ENCODE results near the gene ZNF771.
A peak's percentile ranks its signal among the peaks of the same experiment; 100 is the strongest.

The ZNF771 gene

DNA sequence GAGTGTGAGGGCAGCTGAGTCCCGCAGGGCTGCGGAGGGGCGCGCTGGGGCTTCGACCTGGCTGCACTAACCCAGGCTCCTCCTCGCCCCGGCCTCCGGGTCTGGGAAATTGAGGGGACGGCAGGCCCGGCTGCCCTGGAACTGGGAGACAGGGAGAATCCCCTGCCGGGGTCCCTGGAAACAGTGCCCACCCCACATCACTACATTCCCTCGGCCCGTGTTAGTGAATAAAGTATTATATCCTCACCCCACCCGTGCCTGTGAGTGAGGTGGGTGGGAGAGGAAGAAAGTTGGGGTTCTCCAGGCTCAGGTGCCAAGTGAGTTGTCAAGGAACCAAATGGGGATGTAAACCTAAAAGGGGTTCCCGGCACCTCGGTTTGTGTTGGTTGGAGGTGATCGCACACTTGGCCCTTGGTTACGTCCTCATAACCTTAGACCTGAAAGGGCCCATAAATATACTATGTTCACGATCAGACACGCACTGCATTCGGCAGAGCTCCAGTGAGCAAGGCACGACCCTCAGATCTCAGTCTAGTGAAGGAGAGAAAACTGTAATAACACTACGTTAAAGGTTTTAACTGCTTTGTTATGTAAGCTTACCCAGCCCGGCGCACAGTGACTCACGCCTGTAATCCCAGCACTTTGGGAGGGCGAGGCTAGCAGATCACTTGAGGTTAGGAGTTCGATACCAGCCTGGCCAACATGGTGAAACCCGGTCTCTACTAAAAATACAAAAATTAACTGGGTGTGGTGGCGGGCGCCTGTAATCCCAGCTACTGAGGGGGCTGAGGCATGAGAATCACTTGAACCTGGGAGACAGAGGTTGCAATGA is 11.2 kb downstream of the ZNF771 start:
- peak overlapping the region; percentile 61; the same call in 1 of the 2 replicates for H3K4me3 ChIP-seq (ENCODE audit: low read length)
- TF ChIP-seq ZNF274 (IDR thresholded peaks at IDR 0.05; ENCODE audit: low read depth, low read length), result no peak

DNA sequence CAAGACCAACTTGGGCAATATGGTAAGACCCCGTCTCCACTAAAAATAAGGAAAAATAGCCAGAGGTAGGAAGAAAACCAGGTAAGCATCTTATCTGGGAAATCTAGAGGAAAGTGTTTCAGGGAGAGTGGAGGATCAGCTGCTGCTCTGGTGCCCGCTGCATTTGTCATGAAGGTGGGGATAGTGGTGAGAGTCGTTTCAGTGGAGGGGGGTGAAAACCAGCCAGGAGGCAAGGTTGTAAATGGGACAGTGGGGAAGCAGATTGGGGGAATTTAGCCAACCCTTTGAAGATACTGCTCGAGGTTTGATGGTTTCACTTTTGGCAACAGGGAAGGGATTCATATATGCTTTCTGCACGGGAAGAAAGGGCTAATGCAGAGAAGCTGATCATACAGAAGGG is 13.6 kb downstream of the ZNF771 start:
- no peak for TF ChIP-seq ZNF274 (IDR thresholded peaks at IDR 0.05; ENCODE audit: low read depth, low read length)
- no peak overlapping the region for H3K4me3 ChIP-seq (ENCODE audit: low read length)

DNA sequence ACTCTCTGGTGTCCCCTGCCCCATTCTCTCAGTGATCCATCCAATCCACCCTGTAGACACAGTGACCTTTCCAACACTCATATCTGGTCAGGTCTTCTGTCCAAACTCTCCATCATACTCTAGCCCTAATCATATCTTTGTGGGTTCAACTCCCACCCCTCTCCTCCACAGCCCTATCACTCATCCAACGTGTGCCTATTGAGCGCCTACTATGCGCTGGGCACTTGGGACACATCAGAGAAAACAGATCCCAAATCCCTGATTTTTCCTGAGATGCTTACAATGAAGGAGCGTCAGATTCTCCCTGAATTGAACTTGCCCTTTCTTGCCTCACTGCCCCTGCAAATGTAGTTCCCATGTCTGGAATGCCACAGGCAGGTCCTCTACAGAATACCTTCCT is 20.6 kb downstream of the ZNF771 start:
- no peak overlapping the region for H3K4me3 ChIP-seq (ENCODE audit: low read length)

GRCh38 chr16:30429418-30429677 is 21.9 kb downstream of the ZNF771 start:
- TF ChIP-seq ZNF274 (IDR thresholded peaks at IDR 0.05; ENCODE audit: low read depth, low read length), result no peak
- peak overlapping the region; percentile 86 for H3K4me3 ChIP-seq (ENCODE audit: low read length)

More for the DNA sequence above, 20.6 kb downstream of the ZNF771 start:
- no peak for TF ChIP-seq ZNF274 (IDR thresholded peaks at IDR 0.05; ENCODE audit: low read depth, low read length)

- no peak for TF ChIP-seq ZNF274 (IDR thresholded peaks at IDR 0.05; ENCODE audit: low read depth, low read length)
- H3K4me3 ChIP-seq (ENCODE audit: low read length), result peak within 1 kb of the TSS; percentile 86
These were observed 22.4 kb downstream of the ZNF771 start, which contains the start of gene DCTPP1 for GRCh38 chr16:30429678-30430427. Gene DCTPP1, minus strand, starts transcription at chr16:30430030. Its CDS starts 50 bp downstream, at chr16:30429980.

- no peak for TF ChIP-seq ZNF274 (IDR thresholded peaks at IDR 0.05; ENCODE audit: low read depth, low read length)
- H3K4me3 ChIP-seq (ENCODE audit: low read length), result no peak overlapping the region
These were observed 23.1 kb downstream of the ZNF771 start for GRCh38 chr16:30430428-30430970.

DNA sequence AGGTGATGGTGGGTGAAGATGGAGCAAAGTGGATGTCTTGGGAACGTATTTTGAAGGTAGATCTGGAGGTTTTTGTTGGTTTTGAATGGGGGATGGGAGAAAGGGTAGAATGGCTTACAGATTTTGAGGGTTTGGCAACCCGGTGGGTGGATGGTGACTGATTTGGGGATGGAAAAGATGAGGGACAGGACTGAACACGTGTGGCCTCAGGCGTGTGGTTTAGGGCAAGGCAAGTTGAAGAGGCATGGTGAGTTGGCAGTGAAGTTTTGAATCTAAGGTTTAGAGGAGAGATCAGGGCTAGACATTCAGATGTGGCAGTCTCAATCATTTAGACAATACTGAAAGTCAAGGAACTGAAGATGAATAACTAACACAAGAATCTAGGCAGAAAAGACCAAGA is 27.4 kb downstream of the ZNF771 start:
- H3K4me3 ChIP-seq (ENCODE audit: low read length), result no peak overlapping the region
- TF ChIP-seq ZNF274 (IDR thresholded peaks at IDR 0.05; ENCODE audit: low read depth, low read length), result no peak

- H3K4me3 ChIP-seq (ENCODE audit: low read length), result no peak overlapping the region
- TF ChIP-seq ZNF274 (IDR thresholded peaks at IDR 0.05; ENCODE audit: low read depth, low read length), result no peak
These were observed 30.2 kb downstream of the ZNF771 start for GRCh38 chr16:30437511-30438046.

DNA sequence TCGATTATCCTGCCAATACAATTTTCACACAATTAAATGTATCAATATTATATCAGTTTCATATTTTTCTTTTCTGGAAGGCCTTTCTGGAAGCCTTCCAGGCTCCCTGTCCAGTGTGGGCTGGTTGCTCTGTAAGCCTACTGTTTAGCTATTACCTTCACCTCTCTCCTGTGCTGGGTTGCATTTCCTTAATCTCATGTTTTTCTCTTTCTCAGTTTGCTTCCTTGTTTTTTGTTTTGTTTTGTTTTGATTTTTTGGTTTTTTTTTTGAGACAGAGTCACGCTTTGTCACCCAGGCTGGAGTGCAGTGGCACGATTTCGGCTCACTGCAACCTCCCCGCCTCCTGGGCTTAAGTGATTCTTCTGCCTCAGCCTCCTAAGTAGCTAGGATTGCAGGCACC is 31.4 kb downstream of the ZNF771 start:
- H3K4me3 ChIP-seq (ENCODE audit: low read length), result no peak overlapping the region
- no peak for TF ChIP-seq ZNF274 (IDR thresholded peaks at IDR 0.05; ENCODE audit: low read depth, low read length)

- H3K4me3 ChIP-seq (ENCODE audit: low read length), result no peak overlapping the region
These were observed 32.4 kb downstream of the ZNF771 start for GRCh38 chr16:30439720-30440348.

GRCh38 chr16:30443631-30444030 is 36.2 kb downstream of the ZNF771 start:
- TF ChIP-seq ZNF274 (IDR thresholded peaks at IDR 0.05; ENCODE audit: low read depth, low read length), result no peak
- H3K4me3 ChIP-seq (ENCODE audit: low read length), result peak overlapping the region; percentile 83

More at GRCh38 chr16:30439720-30440348, 32.4 kb downstream of the ZNF771 start:
- no peak for TF ChIP-seq ZNF274 (IDR thresholded peaks at IDR 0.05; ENCODE audit: low read depth, low read length)

GRCh38 chr16:30444231-30445148 is 37.1 kb downstream of the ZNF771 start:
- no peak for TF ChIP-seq ZNF274 (IDR thresholded peaks at IDR 0.05; ENCODE audit: low read depth, low read length)
- peak overlapping the region; percentile 83 for H3K4me3 ChIP-seq (ENCODE audit: low read length)

- no peak for TF ChIP-seq ZNF274 (IDR thresholded peaks at IDR 0.05; ENCODE audit: low read depth, low read length)
- H3K4me3 ChIP-seq (ENCODE audit: low read length), result peak overlapping the region; percentile 83
These were observed 37.7 kb downstream of the ZNF771 start for GRCh38 chr16:30445149-30445407.

Data from GM08714 (cell line).